DOHH2 (cell line): ENCODE data around the gene DAPK2.

ENCODE experiments used
- H3F3A ChIP-seq: fragments of 200-600 bp; sonication (generic), shearing (Covaris generic); 2 replicates; pipeline ENCODE4 v1.6.0; 2016; ENCODE audit warnings: antibody characterized with exemption, mild to moderate bottlenecking; ENCODE audit not compliant: control insufficient read depth, insufficient read depth
- H3K27ac ChIP-seq: fragments of 200-600 bp; sonication (generic); 2 replicates; pipeline ENCODE4 v1.5.1; 2014; ENCODE audit warnings: low read depth, mild to moderate bottlenecking, low read length, moderate library complexity
- H3K27me3 ChIP-seq: fragments of 200-600 bp; sonication (generic); 2 replicates; pipeline ENCODE4 v1.6.1; 2014; ENCODE audit warnings: mild to moderate bottlenecking, low read length, mixed read lengths; ENCODE audit not compliant: control insufficient read depth
- H3K36me3 ChIP-seq: fragments of 200-600 bp; sonication (generic); 2 replicates; pipeline ENCODE4 v1.6.1; 2014; ENCODE audit warnings: mild to moderate bottlenecking, low read length, moderate library complexity, mixed read lengths; ENCODE audit not compliant: control insufficient read depth
- H3K4me1 ChIP-seq: fragments of 200-600 bp; sonication (generic); 2 replicates; pipeline ENCODE4 v1.6.1; 2014; ENCODE audit warnings: mild to moderate bottlenecking, low read length, mixed read lengths; ENCODE audit not compliant: control insufficient read depth
- H3K4me2 ChIP-seq: fragments of 200-600 bp; sonication (generic); 2 replicates; pipeline ENCODE4 v1.6.0; 2014; ENCODE audit warnings: mild to moderate bottlenecking, low read length, moderate library complexity
- H3K4me3 ChIP-seq: fragments of 200-600 bp; sonication (generic); 2 replicates; pipeline ENCODE4 v1.5.1; 2014; ENCODE audit warnings: mild to moderate bottlenecking, low read length, mixed read lengths
- H3K79me2 ChIP-seq: fragments of 200-600 bp; sonication (generic); 2 replicates; pipeline ENCODE4 v1.6.1; 2014; ENCODE audit warnings: mild to moderate bottlenecking, low read length, mixed read lengths; ENCODE audit not compliant: control insufficient read depth
- H3K9me2 ChIP-seq: fragments of 200-600 bp; sonication (generic); replicated peaks from 2 replicates; pipeline ENCODE4 v1.6.1; 2014; ENCODE audit warnings: mild to moderate bottlenecking, low read length, mixed read lengths; ENCODE audit not compliant: control insufficient read depth
- H3K9me3 ChIP-seq: fragments of 200-600 bp; sonication (generic); 2 replicates; pipeline ENCODE4 v1.6.1; 2014; ENCODE audit warnings: antibody characterized with exemption, low read length, mixed read lengths; ENCODE audit not compliant: control insufficient read depth, insufficient read depth
- H4K20me1 ChIP-seq: fragments of 200-600 bp; sonication (generic); 2 replicates; pipeline ENCODE4 v1.6.0; 2014; ENCODE audit warnings: low read depth, mild to moderate bottlenecking, antibody characterized with exemption, low read length, moderate library complexity; ENCODE audit not compliant: control insufficient read depth, insufficient read depth
- EZH2phosphoT487 ChIP-seq: fragments of 200-600 bp; sonication (generic); IDR thresholded peaks from 2 replicates; pipeline ENCODE4 v1.6.1; 2017; ENCODE audit warnings: borderline replicate concordance, mild to moderate bottlenecking, antibody characterized with exemption, low read length, moderate library complexity, mixed read lengths
- TF ChIP-seq, protein P1 (sequence below): fragments of 200-600 bp; sonication (generic); IDR thresholded peaks from one replicate; pipeline ENCODE4 v1.5.1; 2014; ENCODE audit warnings: antibody characterized with exemption, mild to moderate bottlenecking, low read depth, low read length; ENCODE audit not compliant: poor library complexity, severe bottlenecking

Gene DAPK2

DNA sequence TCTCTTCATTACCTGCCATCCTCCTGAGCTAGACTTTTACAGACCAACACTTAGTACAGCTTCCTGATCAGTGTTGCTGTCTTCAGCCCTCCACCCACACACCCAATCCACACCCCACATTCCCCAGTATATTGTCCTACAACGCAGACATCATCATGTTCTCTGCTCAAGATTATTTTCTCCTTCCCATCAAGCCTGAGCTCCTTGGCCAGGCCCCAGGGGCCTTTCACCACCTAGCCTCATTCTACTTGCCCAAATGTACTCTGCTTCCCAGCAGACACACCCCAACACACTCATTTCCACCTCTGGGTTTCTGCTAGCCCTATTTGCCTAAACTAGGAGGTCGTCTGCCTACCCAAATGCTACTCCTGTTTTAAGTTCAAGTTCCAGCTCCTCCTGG is 37.0 kb downstream of the DAPK2 start:
- H3K4me1 ChIP-seq = peaks cover 32% of the 10 kb centered on the region
- no peaks in the 10 kb centered on the region for H3K79me2 ChIP-seq
- H3K27me3 ChIP-seq = no peaks in the 10 kb centered on the region
- H3K4me3 ChIP-seq = no peak overlapping the region
- no peaks in the 10 kb centered on the region for H3K9me2 ChIP-seq
- no peaks in the 10 kb centered on the region for H4K20me1 ChIP-seq
- H3F3A ChIP-seq = 0 out of 2 replicates have a peak, but pooled peaks cover 4% of the 10 kb centered on the region
- no peak overlapping the region; the same call in 1 of the 2 replicates for H3K4me2 ChIP-seq
- H3K36me3 ChIP-seq = no peaks in the 10 kb centered on the region
- TF ChIP-seq, protein P1, sequence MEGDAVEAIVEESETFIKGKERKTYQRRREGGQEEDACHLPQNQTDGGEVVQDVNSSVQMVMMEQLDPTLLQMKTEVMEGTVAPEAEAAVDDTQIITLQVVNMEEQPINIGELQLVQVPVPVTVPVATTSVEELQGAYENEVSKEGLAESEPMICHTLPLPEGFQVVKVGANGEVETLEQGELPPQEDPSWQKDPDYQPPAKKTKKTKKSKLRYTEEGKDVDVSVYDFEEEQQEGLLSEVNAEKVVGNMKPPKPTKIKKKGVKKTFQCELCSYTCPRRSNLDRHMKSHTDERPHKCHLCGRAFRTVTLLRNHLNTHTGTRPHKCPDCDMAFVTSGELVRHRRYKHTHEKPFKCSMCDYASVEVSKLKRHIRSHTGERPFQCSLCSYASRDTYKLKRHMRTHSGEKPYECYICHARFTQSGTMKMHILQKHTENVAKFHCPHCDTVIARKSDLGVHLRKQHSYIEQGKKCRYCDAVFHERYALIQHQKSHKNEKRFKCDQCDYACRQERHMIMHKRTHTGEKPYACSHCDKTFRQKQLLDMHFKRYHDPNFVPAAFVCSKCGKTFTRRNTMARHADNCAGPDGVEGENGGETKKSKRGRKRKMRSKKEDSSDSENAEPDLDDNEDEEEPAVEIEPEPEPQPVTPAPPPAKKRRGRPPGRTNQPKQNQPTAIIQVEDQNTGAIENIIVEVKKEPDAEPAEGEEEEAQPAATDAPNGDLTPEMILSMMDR = no peak
- TF ChIP-seq EZH2phosphoT487 = no peak
- H3K9me3 ChIP-seq = no peaks in the 10 kb centered on the region
- H3K27ac ChIP-seq = no peak overlapping the region

DNA sequence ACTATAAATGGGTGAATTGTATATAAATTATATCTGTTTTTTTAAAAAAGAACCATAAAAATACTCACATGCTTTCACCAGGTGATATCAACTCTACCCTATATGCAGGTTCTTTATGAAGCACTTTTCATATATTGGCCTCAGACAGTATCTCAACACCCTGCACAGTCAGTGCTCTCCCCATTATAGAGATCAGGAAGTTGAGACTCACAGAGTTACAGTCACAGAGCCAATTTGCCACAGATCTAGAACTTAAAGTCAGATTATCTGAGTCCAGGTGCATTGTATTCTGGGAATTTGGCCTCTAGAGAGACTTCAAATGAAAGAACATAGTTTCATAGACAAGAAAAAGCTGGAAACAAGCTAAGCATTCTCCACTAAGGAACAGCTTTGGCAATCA is 38.1 kb downstream of the DAPK2 start:
- H3K27me3 ChIP-seq = no peaks in the 10 kb centered on the region
- no peaks in the 10 kb centered on the region for H3K9me2 ChIP-seq
- H3K27ac ChIP-seq = no peak overlapping the region
- no peaks in the 10 kb centered on the region for H3K9me3 ChIP-seq
- H3K4me3 ChIP-seq = no peak overlapping the region
- 0 out of 2 replicates have a peak, but pooled peaks cover 4% of the 10 kb centered on the region for H3F3A ChIP-seq
- H3K36me3 ChIP-seq = no peaks in the 10 kb centered on the region
- no peaks in the 10 kb centered on the region for H4K20me1 ChIP-seq
- H3K4me1 ChIP-seq = peaks cover 32% of the 10 kb centered on the region
- TF ChIP-seq, protein P1 = no peak
- TF ChIP-seq EZH2phosphoT487 = no peak
- no peaks in the 10 kb centered on the region for H3K79me2 ChIP-seq
- no peak overlapping the region for H3K4me2 ChIP-seq

DNA sequence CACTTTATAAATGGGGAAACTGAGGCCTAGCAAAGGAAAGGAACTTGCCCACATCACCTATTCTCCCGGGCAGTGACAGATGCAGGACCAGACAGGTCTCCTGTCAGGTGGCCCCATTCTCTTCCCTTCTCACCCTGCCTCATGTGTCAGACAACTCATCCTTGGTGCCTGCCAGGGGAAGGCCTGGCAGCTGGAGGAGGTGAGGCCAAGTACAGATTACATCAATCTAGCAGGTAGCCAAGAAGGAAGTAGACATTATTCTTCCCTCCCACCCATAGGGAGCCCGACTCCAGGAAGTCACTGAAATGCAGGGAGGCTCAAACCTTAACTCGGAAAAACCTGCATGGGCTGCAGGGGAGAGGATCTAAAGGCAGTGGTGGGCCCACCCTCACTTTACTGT is 39.6 kb downstream of the DAPK2 start:
- TF ChIP-seq, protein P1 = no peak
- H3K27me3 ChIP-seq = no peaks in the 10 kb centered on the region

More for the DNA sequence above, 39.6 kb downstream of the DAPK2 start:
- Histone ChIP-seq H3K9me3 (no peaks in the 10 kb centered on the region), H3K27ac (no peak overlapping the region), H3K4me2 (no peak overlapping the region), H3K79me2 (no peaks in the 10 kb centered on the region), H3K4me3 (no peak overlapping the region), H3K36me3 (no peaks in the 10 kb centered on the region), H3K4me1 (peaks cover 32% of the 10 kb centered on the region), H3K9me2 (no peaks in the 10 kb centered on the region), H3F3A (0 out of 2 replicates have a peak, but pooled peaks cover 4% of the 10 kb centered on the region), H4K20me1 (no peaks in the 10 kb centered on the region)
